ENCODE results near the gene DGKI.

DGKI gene

GRCh38 chr7:137682596-137682995, 164.2 kb downstream of the DGKI start:
- DNase-seq = no peak

GRCh38 chr7:137681657-137682562, 164.9 kb downstream of the DGKI start:
- DNase-seq = peak; percentile 5

GRCh38 chr7:137674551-137675409, 172.0 kb downstream of the DGKI start:
- no peak for DNase-seq

- DNase-seq = no peak
Measured at GRCh38 chr7:137674048-137674447, 172.7 kb downstream of the DGKI start.

GRCh38 chr7:137671920-137672319, 174.9 kb downstream of the DGKI start:
- DNase-seq = no peak

GRCh38 chr7:137670222-137671064, 176.3 kb downstream of the DGKI start:
- DNase-seq = peak; percentile 49

- no peak for DNase-seq
Measured at GRCh38 chr7:137669706-137670105, 177.1 kb downstream of the DGKI start.

- DNase-seq = no peak
Measured at GRCh38 chr7:137668404-137668803, 178.4 kb downstream of the DGKI start.

- DNase-seq = peak; percentile 57
Measured at GRCh38 chr7:137667633-137668387, 179.0 kb downstream of the DGKI start.

GRCh38 chr7:137664846-137665245, 181.9 kb downstream of the DGKI start:
- DNase-seq = no peak

- no peak for DNase-seq
Measured at GRCh38 chr7:137661634-137662033, 185.1 kb downstream of the DGKI start.

GRCh38 chr7:137658190-137658900, 188.4 kb downstream of the DGKI start:
- no peak for DNase-seq

- DNase-seq = no peak
Measured at GRCh38 chr7:137657476-137658189, 189.1 kb downstream of the DGKI start.

GRCh38 chr7:137656850-137657232, 189.9 kb downstream of the DGKI start:
- no peak for DNase-seq

- peak; percentile 39 for DNase-seq
Measured at GRCh38 chr7:137656227-137656849, 190.4 kb downstream of the DGKI start.

GRCh38 chr7:137655804-137656203, 191.0 kb downstream of the DGKI start:
- DNase-seq = no peak

- no peak for DNase-seq
Measured at GRCh38 chr7:137652721-137653120, 194.1 kb downstream of the DGKI start.

- no peak for DNase-seq
Measured at GRCh38 chr7:137647905-137648565, 198.7 kb downstream of the DGKI start.

GRCh38 chr7:137642472-137642871, 204.3 kb downstream of the DGKI start:
- no peak for DNase-seq

GRCh38 chr7:137642031-137642430, 204.7 kb downstream of the DGKI start:
- no peak for DNase-seq

All from T1000 (cell line).